ENCODE data around the gene ELK4. TPM values are rescaled to one million over a fixed set of nuclear protein-coding genes. Genes with fewer than 3 reads are reported as not detected.

ELK4 gene
- total and polyA plus RNA-seq, 2 of the 8 experiments (the other 6 are each of a cell fraction or from before 2014, with no cell fraction given) = 2.9 to 26.3 TPM

GRCh38 chr1:205681364-205681763, 49.6 kb upstream of the ELK4 start:
- WGBS, 2 experiments (ENCODE audit: extremely low coverage in 1 of 2, insufficient coverage in 1 of 2, insufficient read length in 1 of 2, insufficient replicate concordance in 2 of 2, low coverage in 1 of 2, low lambda C conversion rate in 2 of 2, missing lambda C conversion rate in 1 of 2) = 91% methylated on average over 3 of the region's 3 CpGs; no CpG with 5 or more reads in 1 of the 2 experiments
- peaks cover 4 to 21% (median 12%) of the 10 kb centered on the region in 4 experiments for H3K4me1 ChIP-seq (replicated peaks in 1 of 4; ENCODE audit: control insufficient read depth in 3 of 4, insufficient read depth in 4 of 4, low read length in 3 of 4)
- H3K79me1 ChIP-seq (ENCODE audit: low read depth, low read length) = peaks cover 6% of the 10 kb centered on the region; the same call in 1 of the 2 replicates
- no peak overlapping the region; the same call in 1 of the 2 replicates for H3K18ac ChIP-seq (ENCODE audit: extremely low read depth, low read length)
- H3K4me3 ChIP-seq (ENCODE audit: extremely low read depth in 1 of 4, insufficient read depth in 2 of 4, low read depth in 3 of 4, low read length in 4 of 4) = no peak overlapping the region
- H3K4ac ChIP-seq (replicated peaks; ENCODE audit: insufficient read length, low read depth, low read length) = no peak overlapping the region
- H3K56ac ChIP-seq (replicated peaks; ENCODE audit: insufficient read length, low read depth, low read length) = no peak overlapping the region
- no peak for FAIRE-seq
- peak overlapping the region; percentile 81; the same call in 1 of the 2 replicates for H2BK15ac ChIP-seq (ENCODE audit: low read length)
- ChIA-PET CTCF (ENCODE audit: partially characterized antibody) (interaction anchor here (1.1 to 17.5 kb wide), 9 partner anchors 9 to 235 kb away, joined by 3 to 378 read pairs (median 4); no protein-coding TSS in a partner anchor), POLR2A (ENCODE audit: partially characterized antibody) (interaction anchor here (1.8 to 5.4 kb wide), 6 partner anchors 11 to 50 kb away, joined by 11 to 49 read pairs (median 12); partner anchors contain the start of gene ELK4)
- H4K5ac ChIP-seq (ENCODE audit: insufficient read length, low read depth, low read length) = no peak overlapping the region
- peaks cover 0 to 11% (median 2%) of the 10 kb centered on the region in 4 experiments; a peak in 2 of 7 replicates for H3K27me3 ChIP-seq (replicated peaks in 1 of 4; ENCODE audit: control insufficient read depth in 3 of 4, extremely low read depth in 1 of 4, insufficient read depth in 3 of 4, low read length in 3 of 4)
- peaks cover 11% of the 10 kb centered on the region for H3K23me2 ChIP-seq (ENCODE audit: low read depth, low read length)
- no peak overlapping the region for H2AK5ac ChIP-seq (ENCODE audit: low read depth, low read length)
- no peak overlapping the region for H2BK20ac ChIP-seq (ENCODE audit: low read length)
- H2BK12ac ChIP-seq (ENCODE audit: low read depth, low read length) = no peak overlapping the region
- no peak overlapping the region for H2BK5ac ChIP-seq (ENCODE audit: low read depth, low read length)
- peaks cover 0 to 26% of the 10 kb centered on the region in 2 experiments; a peak in 3 of 4 replicates for H3K79me2 ChIP-seq (ENCODE audit: control insufficient read depth in 1 of 2, insufficient read depth in 2 of 2, low read length in 2 of 2)
- H3K36me3 ChIP-seq (ENCODE audit: control insufficient read depth in 2 of 4, insufficient read depth in 4 of 4, low read length in 3 of 4) = no peaks in the 10 kb centered on the region
- no peak overlapping the region for H4K91ac ChIP-seq (replicated peaks; ENCODE audit: insufficient read length, low read length)
- H3K9ac ChIP-seq (replicated peaks in 1 of 4; ENCODE audit: extremely low read depth in 1 of 4, low read depth in 3 of 4, low read length in 3 of 4) = no peak overlapping the region
- no peaks in the 10 kb centered on the region for H3K9me3 ChIP-seq (ENCODE audit: insufficient read depth in 2 of 2, low read depth in 1 of 2, low read length in 1 of 2)
- H2BK120ac ChIP-seq (replicated peaks; ENCODE audit: low read depth, low read length) = no peak overlapping the region
- no peak overlapping the region for H4K8ac ChIP-seq (ENCODE audit: extremely low read depth, insufficient read depth, low read length)
- H3K14ac ChIP-seq (ENCODE audit: insufficient read length) = no peak overlapping the region
- no peak for DNase-seq (ENCODE audit: low read depth in 1 of 2, low spot score in 2 of 2)
- H3K4me2 ChIP-seq (ENCODE audit: insufficient read depth in 1 of 2, low read depth in 2 of 2, low read length in 2 of 2) = peak overlapping the region in 1 of 2 experiments; percentile 83; a peak in 1 of 4 replicates
- H4K20me1 ChIP-seq (replicated peaks in 1 of 2; ENCODE audit: control insufficient read depth in 1 of 2, insufficient read depth in 2 of 2, low read length in 2 of 2) = peaks cover 0 to 6% of the 10 kb centered on the region in 2 experiments
- H3K27ac ChIP-seq (ENCODE audit: low read depth, low read length) = no peak overlapping the region
- no peak overlapping the region for H2AFZ ChIP-seq (ENCODE audit: low read length)
- no peak overlapping the region for H3K23ac ChIP-seq (ENCODE audit: insufficient read length)
- no peak for TF ChIP-seq KDM5A (IDR thresholded peaks at IDR 0.05; ENCODE audit: low read length)
- no peak for TF ChIP-seq MAX (IDR thresholded peaks at IDR 0.05)
- no peak for TF ChIP-seq EZH2 (IDR thresholded peaks at IDR 0.05; ENCODE audit: low read depth, low read length, severe bottlenecking)
- TF ChIP-seq PHF8 (conservative IDR thresholded peaks at IDR 0.05; ENCODE audit: low read depth, low read length) = no peak
- TF ChIP-seq SP4 (IDR thresholded peaks at IDR 0.05; ENCODE audit: low read length) = no peak
- TF ChIP-seq GABPA (IDR thresholded peaks at IDR 0.05; ENCODE audit: borderline replicate concordance, insufficient read depth, low read length) = no peak
- TF ChIP-seq POU5F1 (IDR thresholded peaks at IDR 0.05; ENCODE audit: low read depth, low read length) = no peak
- TF ChIP-seq RAD21 (IDR thresholded peaks at IDR 0.05 in 1 of 2, conservative IDR thresholded peaks at IDR 0.05 in 1 of 2; ENCODE audit: low read depth in 2 of 2, low read length in 2 of 2) = no peak
- TF ChIP-seq EGR1 (IDR thresholded peaks at IDR 0.05; ENCODE audit: borderline replicate concordance, low read depth, low read length) = no peak
- TF ChIP-seq CEBPB (IDR thresholded peaks at IDR 0.05; ENCODE audit: low read depth, low read length) = no peak
- TF ChIP-seq RNF2 (IDR thresholded peaks at IDR 0.05; ENCODE audit: borderline replicate concordance, low read depth, low read length, missing control alignments, poor library complexity, severe bottlenecking) = no peak
- TF ChIP-seq RBBP5 (IDR thresholded peaks at IDR 0.05; ENCODE audit: borderline replicate concordance, low read depth, low read length) = no peak
- no peak for TF ChIP-seq NRF1 (IDR thresholded peaks at IDR 0.05; ENCODE audit: low read depth, low read length)
